Activated CD4-positive, alpha-beta T cell treated with anti-CD3 and anti-CD28 coated beads, Interleukin-2, amount 10 ng/mL, durations not matched to agents 24 days and 14 days (primary cell): ENCODE results near the gene CD48. TPM values are rescaled to one million over a fixed set of nuclear protein-coding genes. Genes with fewer than 3 reads are reported as not detected.
A peak's percentile ranks its signal among the peaks of the same experiment; 100 is the strongest.

Experiments used
- DNase-seq: peaks from one replicate; pipeline ENCODE4 v3.0.0; 2022
- H3K27ac Mint-ChIP-seq: one replicate; pipeline ENCODE4 v1.8.0; 2022; ENCODE audit warnings: mild to moderate bottlenecking, mixed read lengths
- H3K27me3 Mint-ChIP-seq: one replicate; pipeline ENCODE4 v1.8.0; 2022; ENCODE audit warnings: mixed read lengths
- H3K36me3 Mint-ChIP-seq: one replicate; pipeline ENCODE4 v1.8.0; 2022; ENCODE audit warnings: low read depth, mild to moderate bottlenecking, mixed read lengths
- H3K4me1 Mint-ChIP-seq: one replicate; pipeline ENCODE4 v1.8.0; 2021; ENCODE audit warnings: mixed read lengths
- H3K4me3 Mint-ChIP-seq: one replicate; pipeline ENCODE4 v1.8.0; 2022; ENCODE audit warnings: mild to moderate bottlenecking, moderate library complexity, mixed read lengths
- H3K9me3 Mint-ChIP-seq: one replicate; pipeline ENCODE4 v1.8.0; 2021; ENCODE audit warnings: mixed read lengths
- intact Hi-C: fragments of 100-400 bp; cut with micrococcal nuclease; formaldehyde crosslinking; loops from one replicate; pipeline ENCODE4 v1.15.1; 2023
- total RNA-seq: library from RNA; stranded (reverse); gene quantifications from 2 replicates; pipeline ENCODE4 v1.2.3, GENCODE V29; 2022

CD48 gene
- total RNA-seq, 1 donor from 2014 or later = 208 TPM

DNA sequence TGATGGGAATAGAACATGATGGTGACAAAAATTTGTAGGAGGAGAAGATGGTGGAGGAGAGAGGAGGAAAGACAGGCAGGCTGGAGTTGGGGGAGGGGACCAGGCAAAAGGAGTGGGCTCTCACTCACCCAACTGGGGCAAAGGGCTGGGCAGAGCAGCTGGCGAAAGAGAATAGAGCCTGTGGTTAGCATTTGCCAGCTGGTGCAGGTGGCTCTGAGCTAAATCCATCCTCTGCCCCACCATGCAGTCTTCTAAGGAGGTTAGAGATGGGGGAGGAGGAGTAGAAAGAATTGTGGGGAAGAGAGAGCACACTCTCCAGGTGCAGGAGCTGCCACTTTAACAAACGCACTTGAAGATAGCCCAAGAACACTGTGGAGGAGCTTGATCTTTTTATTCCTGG, 37.2 kb downstream of the CD48 start:
- no peak overlapping the region for H3K4me3 Mint-ChIP-seq
- H3K36me3 Mint-ChIP-seq = peaks cover 43% of the 10 kb centered on the region
- no peaks in the 10 kb centered on the region for H3K27me3 Mint-ChIP-seq
- H3K4me1 Mint-ChIP-seq = peaks cover 50% of the 10 kb centered on the region
- intact Hi-C loops = loop anchor here (5.0 kb wide), 1 partner anchor 222 kb away; no protein-coding TSS in a partner anchor
- H3K27ac Mint-ChIP-seq = no peak overlapping the region
- no peak for DNase-seq
- peaks cover 4% of the 10 kb centered on the region for H3K9me3 Mint-ChIP-seq

DNA sequence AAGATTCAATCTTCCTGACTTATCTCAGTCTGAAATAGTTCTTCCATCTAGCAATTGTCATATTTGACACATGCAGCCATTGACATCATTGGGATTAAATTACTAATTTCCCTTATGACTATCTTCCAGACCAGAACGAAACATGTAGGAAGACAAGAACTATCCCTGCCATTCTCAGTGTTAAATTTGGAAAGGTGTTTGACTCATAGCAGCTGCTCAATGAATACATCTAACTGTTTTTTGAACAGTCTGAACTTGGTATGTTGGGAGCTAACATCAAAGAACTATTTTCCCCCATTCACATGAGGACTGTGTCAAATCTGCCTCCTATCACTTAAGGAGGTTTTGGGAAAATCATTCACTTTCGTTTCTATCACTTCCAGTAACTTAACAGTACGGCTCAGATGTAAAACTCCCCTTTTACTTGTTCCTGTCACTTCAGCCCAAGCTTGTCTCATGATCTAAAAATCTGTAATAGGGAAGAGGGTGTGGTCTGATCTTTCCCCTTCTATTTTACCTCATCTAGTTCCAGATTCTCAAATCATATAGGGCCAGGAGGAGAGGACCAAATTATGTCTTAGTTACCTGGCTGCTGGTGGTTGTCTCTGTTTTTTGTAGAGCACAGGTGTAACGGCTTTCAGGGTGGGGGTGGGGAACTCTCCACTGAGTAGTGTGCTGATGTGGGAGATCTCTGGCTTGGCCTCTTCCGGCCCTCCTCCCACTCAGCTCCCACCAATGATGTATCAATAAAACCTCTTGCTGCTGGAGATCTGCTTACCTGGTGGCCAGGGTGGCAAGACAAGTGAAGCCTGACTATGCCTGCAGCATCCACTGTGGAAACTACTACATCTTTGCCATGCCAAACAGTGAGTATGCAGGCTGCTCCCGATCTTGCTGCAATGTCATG, 38.6 kb downstream of the CD48 start:
- intact Hi-C loops = loop anchor here (1.0 to 5.0 kb wide), 6 partner anchors 8 to 241 kb away; partner anchors contain the start of gene SLAMF1
- Mint-ChIP-seq H3K27ac (no peak overlapping the region), H3K4me3 (no peak overlapping the region), H3K27me3 (no peaks in the 10 kb centered on the region), H3K4me1 (peaks cover 42% of the 10 kb centered on the region), H3K36me3 (peaks cover 40% of the 10 kb centered on the region), H3K9me3 (peaks cover 4% of the 10 kb centered on the region)
- DNase-seq = peak; percentile 80

DNA sequence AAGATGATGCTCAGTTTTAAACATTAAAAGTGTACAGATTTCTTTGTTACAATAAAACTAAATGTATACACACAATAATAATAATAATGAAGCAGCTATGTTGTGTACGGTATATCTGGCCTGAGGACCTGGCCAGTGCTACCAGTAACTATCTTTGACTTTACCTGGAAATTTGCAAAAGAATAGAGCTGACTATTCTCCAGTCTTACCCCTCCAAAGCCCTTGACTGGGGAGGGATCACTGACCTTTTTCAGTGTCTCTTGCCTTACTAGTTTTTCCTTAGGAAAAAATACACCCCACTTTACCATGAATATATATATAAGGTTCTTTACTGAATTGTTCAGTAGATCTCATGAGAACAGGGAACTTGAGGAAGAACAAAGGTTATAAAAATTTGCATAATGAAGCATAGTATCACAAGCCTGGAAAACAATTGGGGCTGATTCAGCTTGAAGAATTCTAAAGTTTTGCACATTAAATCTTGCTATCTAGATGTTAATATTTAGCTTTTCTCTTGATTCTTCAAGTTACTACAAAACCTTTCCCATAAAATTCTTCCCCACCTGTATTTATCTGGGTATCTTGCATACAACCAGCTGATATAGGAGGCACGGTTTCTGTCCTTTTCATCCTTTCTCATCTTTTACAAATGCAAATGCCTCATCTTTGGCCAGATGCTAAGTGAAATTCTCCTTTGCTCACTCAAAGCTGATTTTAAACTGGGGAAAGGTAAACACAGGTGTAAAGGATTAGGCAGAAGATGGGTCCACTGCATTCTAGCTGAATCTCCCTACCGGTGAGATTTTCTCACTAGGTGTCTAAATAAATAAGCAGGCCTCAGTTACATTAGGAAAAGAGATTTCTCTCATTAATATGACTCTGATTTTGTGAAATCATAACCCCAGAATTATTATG, 39.8 kb downstream of the CD48 start:
- H3K4me1 Mint-ChIP-seq = peaks cover 41% of the 10 kb centered on the region
- peaks cover 4% of the 10 kb centered on the region for H3K9me3 Mint-ChIP-seq
- H3K36me3 Mint-ChIP-seq = peaks cover 35% of the 10 kb centered on the region
- no peaks in the 10 kb centered on the region for H3K27me3 Mint-ChIP-seq
- H3K4me3 Mint-ChIP-seq = no peak overlapping the region
- no peak overlapping the region for H3K27ac Mint-ChIP-seq
- intact Hi-C loops = loop anchor here (5.0 kb wide), 1 partner anchor 220 kb away; no protein-coding TSS in a partner anchor
- DNase-seq = no peak

DNA sequence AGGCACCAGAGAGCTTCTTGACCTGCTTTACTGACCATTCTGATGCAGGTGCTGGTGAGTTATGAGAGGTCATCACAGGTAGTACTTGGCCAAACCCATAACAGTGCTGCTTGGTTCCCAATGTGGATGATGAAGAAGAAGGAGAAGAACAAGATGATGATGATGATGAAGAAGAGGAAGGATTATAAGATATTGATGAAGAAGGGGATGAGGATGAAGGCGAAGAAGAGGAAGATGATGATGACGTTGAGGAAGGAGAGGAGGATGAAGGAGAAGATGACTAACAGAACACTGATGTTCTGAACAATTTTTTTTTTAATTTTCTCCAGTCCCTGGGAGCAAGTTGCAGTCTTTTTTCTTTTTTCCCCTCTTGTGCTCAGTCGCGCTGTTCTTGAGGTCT, 40.9 kb downstream of the CD48 start:
- intact Hi-C loops = loop anchor here (5.0 kb wide), 1 partner anchor 218 kb away; no protein-coding TSS in a partner anchor
- Mint-ChIP-seq H3K27me3 (no peaks in the 10 kb centered on the region), H3K4me3 (no peak overlapping the region), H3K27ac (peak overlapping the region; percentile 25), H3K9me3 (peaks cover 4% of the 10 kb centered on the region), H3K36me3 (peaks cover 28% of the 10 kb centered on the region), H3K4me1 (peaks cover 44% of the 10 kb centered on the region)
- DNase-seq = no peak

DNA sequence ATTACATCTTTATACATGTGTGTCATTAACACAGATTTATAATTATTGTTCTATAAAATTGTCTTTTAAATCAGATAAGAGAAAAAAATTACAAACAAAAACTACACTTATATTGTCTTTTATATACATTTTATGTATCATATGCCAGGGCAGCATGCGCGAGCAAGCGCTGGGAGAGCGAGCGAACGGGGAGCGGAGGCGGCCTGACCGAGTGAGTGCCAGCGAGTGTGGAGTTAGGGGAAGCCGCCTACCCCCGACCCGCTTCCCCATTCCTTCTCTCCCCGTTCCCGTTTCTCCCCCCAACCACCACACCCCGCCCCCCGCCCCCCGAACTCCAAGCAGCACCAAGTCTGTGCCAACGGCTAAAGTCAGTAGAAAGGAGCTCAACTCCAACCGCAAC, 41.8 kb downstream of the CD48 start:
- Mint-ChIP-seq H3K9me3 (peaks cover 4% of the 10 kb centered on the region), H3K27ac (no peak overlapping the region), H3K4me1 (peaks cover 49% of the 10 kb centered on the region), H3K4me3 (no peak overlapping the region), H3K36me3 (peaks cover 28% of the 10 kb centered on the region), H3K27me3 (no peaks in the 10 kb centered on the region)
- intact Hi-C loops = loop anchor here (5.0 kb wide), 1 partner anchor 218 kb away; no protein-coding TSS in a partner anchor
- DNase-seq = no peak

DNA sequence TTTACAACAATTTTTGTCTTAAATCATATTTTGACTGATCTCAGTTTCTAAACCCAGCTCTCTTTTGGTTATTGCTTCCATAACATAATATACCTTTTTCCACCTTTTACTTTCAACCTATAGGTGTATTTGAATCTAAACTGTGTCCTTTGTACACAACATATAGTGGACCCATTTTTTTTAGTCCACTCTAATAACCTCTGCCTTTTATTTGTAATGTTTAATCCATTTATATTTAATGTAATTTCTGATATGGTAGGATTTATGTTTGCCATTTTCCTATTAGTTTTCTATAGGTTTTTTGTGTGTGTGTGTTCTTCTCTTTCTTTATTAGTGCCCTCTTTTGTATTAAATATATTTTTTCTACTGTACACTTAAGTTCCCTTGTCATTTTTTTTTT, 42.3 kb downstream of the CD48 start:
- Mint-ChIP-seq H3K4me1 (peaks cover 52% of the 10 kb centered on the region), H3K27me3 (no peaks in the 10 kb centered on the region), H3K4me3 (no peak overlapping the region), H3K27ac (no peak overlapping the region), H3K9me3 (peaks cover 4% of the 10 kb centered on the region), H3K36me3 (peaks cover 28% of the 10 kb centered on the region)
- no peak for DNase-seq
- intact Hi-C loops = no loop called here

DNA sequence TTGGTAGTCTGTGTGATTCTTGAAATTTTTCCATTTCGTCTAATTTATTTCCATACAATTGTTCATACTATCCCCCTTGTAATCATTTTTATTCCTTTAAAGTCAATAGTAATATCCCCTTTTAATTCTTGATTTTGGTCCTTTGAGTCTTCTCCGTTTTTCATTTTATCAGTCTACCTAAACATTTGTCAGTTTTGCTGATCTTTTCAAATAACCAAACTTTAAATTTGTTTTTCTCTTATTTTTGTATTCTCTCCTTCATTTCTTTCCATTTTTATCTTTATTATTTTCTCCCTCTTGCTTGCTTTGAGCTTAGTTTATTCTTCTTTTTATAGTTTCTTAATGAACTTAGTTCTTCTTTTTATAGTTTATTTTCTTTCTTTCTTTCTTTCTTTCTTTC, 43.7 kb downstream of the CD48 start:
- Mint-ChIP-seq H3K27me3 (no peaks in the 10 kb centered on the region), H3K36me3 (peaks cover 28% of the 10 kb centered on the region), H3K4me1 (peaks cover 64% of the 10 kb centered on the region), H3K27ac (no peak overlapping the region), H3K9me3 (peaks cover 7% of the 10 kb centered on the region), H3K4me3 (no peak overlapping the region)
- intact Hi-C loops = no loop called here
- DNase-seq = no peak

DNA sequence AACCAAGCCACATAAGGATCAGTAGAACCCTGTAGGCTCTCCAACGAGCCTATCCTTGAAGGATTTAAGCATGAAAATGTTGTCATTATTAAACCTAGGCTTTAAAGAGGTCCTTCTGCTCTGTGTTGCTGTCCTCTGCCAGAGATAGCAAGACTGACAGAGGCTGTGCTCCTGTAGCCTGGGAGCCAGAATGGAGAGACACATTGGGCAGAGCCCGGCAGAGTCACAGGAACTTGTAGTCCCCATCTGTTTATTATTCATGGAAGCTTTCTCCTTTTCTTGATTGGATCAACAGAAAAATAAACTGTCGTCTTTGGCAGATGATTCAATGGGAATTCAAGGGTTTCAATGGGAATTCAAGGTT, 45.6 kb downstream of the CD48 start:
- DNase-seq = no peak
- Mint-ChIP-seq H3K27me3 (no peaks in the 10 kb centered on the region), H3K4me3 (peak overlapping the region; percentile 74)

DNA sequence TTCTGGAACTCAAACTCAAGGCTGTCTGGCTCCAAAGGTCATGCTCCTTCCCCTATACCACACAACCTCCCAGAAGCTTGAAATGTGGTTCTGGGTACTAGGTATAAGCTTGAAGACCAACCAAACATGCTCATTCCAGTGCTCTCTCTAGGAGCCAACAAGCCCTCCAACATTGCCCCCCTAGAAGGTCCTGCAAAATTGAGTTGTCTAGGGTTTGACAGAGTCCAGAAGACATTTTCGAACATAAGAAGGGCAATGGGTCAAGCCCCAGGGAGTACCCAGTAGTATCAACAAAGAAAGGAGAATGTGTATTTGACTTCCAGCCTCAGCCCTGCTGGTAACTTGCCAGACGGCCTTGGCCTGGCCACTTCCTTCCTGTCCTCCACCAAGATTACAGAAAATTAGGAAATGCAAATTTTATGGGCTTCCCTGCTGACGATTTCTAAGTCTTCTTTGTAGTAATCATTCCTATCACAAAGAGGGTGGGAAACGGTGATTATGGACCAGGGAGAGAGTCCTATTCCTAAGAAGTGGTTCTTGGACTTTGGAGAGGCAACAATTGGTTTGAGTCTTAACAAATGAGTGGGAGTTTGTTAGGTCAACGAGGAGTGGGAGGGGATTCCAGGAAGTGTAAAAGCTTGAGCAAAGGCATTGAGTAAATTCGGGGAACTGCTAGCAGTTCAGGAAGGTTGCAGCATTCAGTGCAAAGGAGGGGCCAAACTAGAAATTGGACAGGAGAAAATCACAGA, 46.1 kb downstream of the CD48 start:
- Mint-ChIP-seq H3K9me3 (peaks cover 13% of the 10 kb centered on the region), H3K4me3 (peak overlapping the region; percentile 74), H3K4me1 (peaks cover 68% of the 10 kb centered on the region), H3K27me3 (no peaks in the 10 kb centered on the region), H3K36me3 (peaks cover 29% of the 10 kb centered on the region), H3K27ac (peak overlapping the region; percentile 93)
- DNase-seq = peak; percentile 78
- intact Hi-C loops = loop anchor here (1.0 to 2.0 kb wide), 3 partner anchors 8 to 25 kb away; partner anchors contain the start of gene SLAMF1

More for the DNA sequence above, 45.6 kb downstream of the CD48 start:
- Mint-ChIP-seq H3K9me3 (peaks cover 12% of the 10 kb centered on the region), H3K36me3 (peaks cover 30% of the 10 kb centered on the region), H3K27ac (peak overlapping the region; percentile 93), H3K4me1 (peaks cover 70% of the 10 kb centered on the region)
- intact Hi-C loops = no loop called here

DNA sequence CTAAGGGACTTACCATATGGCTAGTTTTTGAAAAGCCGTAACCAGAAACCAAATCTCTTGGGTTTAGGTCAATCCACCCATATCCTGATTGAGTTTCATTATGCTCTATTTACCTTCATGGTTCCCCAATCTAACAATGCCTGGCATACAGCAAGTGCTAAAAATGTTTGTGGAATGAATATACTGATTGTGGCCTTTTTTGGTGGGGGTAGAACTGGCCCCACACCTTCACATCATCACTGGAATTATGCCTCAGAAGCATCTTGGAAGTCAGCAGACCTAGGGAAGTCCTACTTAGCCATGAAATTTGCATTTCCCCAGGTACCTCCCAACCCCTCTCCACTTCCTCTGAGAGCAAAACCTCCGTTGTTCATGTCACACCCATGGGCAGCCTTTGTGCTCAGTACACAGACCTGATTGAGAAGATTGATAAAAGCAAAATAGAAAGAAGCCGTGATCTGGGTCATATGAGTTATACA, 47.0 kb downstream of the CD48 start:
- peak overlapping the region; percentile 93 for H3K27ac Mint-ChIP-seq
- H3K4me1 Mint-ChIP-seq = peaks cover 63% of the 10 kb centered on the region
- H3K36me3 Mint-ChIP-seq = peaks cover 27% of the 10 kb centered on the region
- H3K9me3 Mint-ChIP-seq = peaks cover 21% of the 10 kb centered on the region
- no peaks in the 10 kb centered on the region for H3K27me3 Mint-ChIP-seq
- intact Hi-C loops = loop anchor here (1.0 to 2.0 kb wide), 3 partner anchors 9 to 24 kb away; partner anchors contain the start of gene SLAMF1
- H3K4me3 Mint-ChIP-seq = peak overlapping the region; percentile 74
- DNase-seq = peak; percentile 86

DNA sequence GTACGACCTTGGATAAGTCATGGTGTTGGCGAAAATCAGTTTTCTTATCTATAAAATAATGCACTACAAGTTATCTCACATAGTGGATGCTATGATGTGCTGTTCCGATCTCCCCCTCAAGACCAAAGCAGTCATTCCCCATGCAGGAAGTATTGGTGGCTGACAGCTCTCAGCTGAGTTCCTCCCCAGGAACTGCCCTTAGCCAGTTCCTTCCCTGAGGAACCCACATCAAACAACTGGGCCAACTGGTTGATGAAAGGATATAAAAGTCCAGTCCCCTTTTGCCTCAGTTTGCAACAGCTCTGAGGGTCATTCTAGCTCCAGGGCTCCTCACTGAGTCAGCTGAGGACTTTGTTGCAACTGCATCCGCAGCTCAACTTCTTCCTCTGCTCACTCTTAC, 48.7 kb downstream of the CD48 start:
- intact Hi-C loops = no loop called here
- Mint-ChIP-seq H3K4me1 (peaks cover 75% of the 10 kb centered on the region), H3K27me3 (no peaks in the 10 kb centered on the region)

DNA sequence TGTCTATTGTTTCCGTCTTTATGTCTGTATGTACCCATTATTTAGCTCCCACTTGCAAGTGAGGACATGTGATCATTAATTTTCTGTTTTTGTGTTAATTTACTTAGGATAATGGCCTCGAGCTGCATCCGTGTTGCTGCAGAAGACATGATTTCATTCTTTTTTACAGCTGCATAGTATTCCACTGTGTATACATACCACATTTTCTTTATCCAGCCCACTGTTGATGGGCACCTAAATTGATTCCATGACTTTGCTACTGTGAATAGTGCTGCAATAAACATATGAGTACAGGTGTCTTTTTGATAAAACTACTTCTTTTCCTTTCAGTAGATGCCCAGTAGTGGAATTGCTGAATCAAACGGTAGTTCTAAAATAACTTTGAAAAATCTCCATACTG, 52.1 kb downstream of the CD48 start:
- peaks cover 24% of the 10 kb centered on the region for H3K9me3 Mint-ChIP-seq
- peak overlapping the region; percentile 26 for H3K27ac Mint-ChIP-seq

More for the DNA sequence above, 48.7 kb downstream of the CD48 start:
- H3K9me3 Mint-ChIP-seq = peaks cover 24% of the 10 kb centered on the region
- H3K36me3 Mint-ChIP-seq = peaks cover 25% of the 10 kb centered on the region
- no peak for DNase-seq
- peak overlapping the region; percentile 54 for H3K27ac Mint-ChIP-seq
- H3K4me3 Mint-ChIP-seq = peak overlapping the region; percentile 48

DNA sequence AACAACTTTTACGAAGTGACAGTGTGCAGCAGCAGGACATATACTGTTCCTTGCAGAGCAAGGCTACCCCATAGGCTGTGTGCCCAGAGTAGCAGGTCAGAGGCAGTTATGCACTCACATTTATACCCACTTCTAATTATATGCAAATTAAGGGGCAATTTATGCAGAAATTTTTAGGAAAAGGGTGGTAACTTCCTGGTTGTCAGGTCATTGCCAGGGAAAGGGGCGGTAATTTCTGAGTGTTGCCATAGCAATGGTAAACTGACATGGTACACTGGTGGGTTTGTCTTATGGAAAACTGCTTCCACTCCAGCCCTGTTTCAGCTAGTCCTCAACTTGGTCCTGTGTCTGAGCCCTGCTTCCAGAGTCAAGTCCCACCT, 52.8 kb downstream of the CD48 start:
- H3K27ac Mint-ChIP-seq = peak overlapping the region; percentile 81
- no peak for DNase-seq
- peak overlapping the region; percentile 59 for H3K4me3 Mint-ChIP-seq
- peaks cover 21% of the 10 kb centered on the region for H3K9me3 Mint-ChIP-seq
- intact Hi-C loops = no loop called here
- no peaks in the 10 kb centered on the region for H3K27me3 Mint-ChIP-seq
- peaks cover 21% of the 10 kb centered on the region for H3K36me3 Mint-ChIP-seq
- H3K4me1 Mint-ChIP-seq = peaks cover 67% of the 10 kb centered on the region

More for the DNA sequence above, 52.1 kb downstream of the CD48 start:
- intact Hi-C loops = no loop called here
- Mint-ChIP-seq H3K4me3 (no peak overlapping the region), H3K27me3 (no peaks in the 10 kb centered on the region), H3K36me3 (peaks cover 21% of the 10 kb centered on the region), H3K4me1 (peaks cover 66% of the 10 kb centered on the region)
- no peak for DNase-seq
